PFSK-1 (cell line): ENCODE measurements around the gene BLVRB.

Source experiments
- FOXP2 ChIP-seq: optimal IDR thresholded peaks from 2 replicates; pipeline ENCODE3; 2011; ENCODE audit warnings: borderline replicate concordance, control low read depth, inconsistent platforms; ENCODE audit not compliant: insufficient read depth; ENCODE audit errors: extremely low read length, extremely low read depth
- POLR2AphosphoS5 ChIP-seq: IDR thresholded peaks from 2 replicates; pipeline ENCODE4 v1.6.1; 2012; ENCODE audit warnings: low read depth, mild to moderate bottlenecking, control low read depth, low read length, moderate library complexity
- SIN3A ChIP-seq: IDR thresholded peaks from 2 replicates; pipeline ENCODE4 v1.6.1; 2012; ENCODE audit warnings: mild to moderate bottlenecking, low read length, moderate library complexity, borderline replicate concordance; ENCODE audit not compliant: insufficient read depth
- TAF1 ChIP-seq: IDR thresholded peaks from 2 replicates; pipeline ENCODE4 v1.6.1; 2012; ENCODE audit warnings: low read length, control low read depth, borderline replicate concordance; ENCODE audit not compliant: insufficient read depth
- TF ChIP-seq, protein P1 (sequence below), 2 experiments: IDR thresholded peaks; 2 replicates each; pipeline versions ENCODE4 v1.6.1 to v1.8.0; 2011 to 2012; ENCODE audit warnings: low read depth in 2 of 2, low read length in 2 of 2, control low read depth in 1 of 2, inconsistent platforms in 1 of 2, mild to moderate bottlenecking in 1 of 2, moderate library complexity in 1 of 2; ENCODE audit not compliant: insufficient read depth in 1 of 2

DNA sequence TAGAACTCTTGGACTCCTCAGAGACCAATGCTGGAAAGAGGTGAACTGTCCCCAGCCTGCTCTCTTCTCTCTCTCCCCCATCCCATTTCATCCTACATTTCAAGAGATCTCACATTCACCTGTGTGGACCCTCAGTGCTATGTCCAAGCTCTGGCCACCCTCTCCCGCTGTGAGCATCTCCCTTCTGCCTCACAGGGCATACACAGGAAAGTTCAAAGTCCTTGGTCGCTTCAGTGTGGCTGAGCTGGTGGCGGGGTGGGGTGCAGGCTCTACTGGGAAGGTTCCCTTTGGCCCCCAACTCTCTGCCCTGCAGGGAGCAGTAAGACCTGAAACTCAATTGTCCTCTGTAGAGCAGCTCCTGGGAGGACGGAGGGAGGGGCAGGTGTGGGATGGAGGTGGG lies 28.2 kb upstream of the BLVRB start:
- no peak for TF ChIP-seq POLR2AphosphoS5
- TF ChIP-seq TAF1: no peak
- TF ChIP-seq SIN3A: no peak
- TF ChIP-seq, protein P1, sequence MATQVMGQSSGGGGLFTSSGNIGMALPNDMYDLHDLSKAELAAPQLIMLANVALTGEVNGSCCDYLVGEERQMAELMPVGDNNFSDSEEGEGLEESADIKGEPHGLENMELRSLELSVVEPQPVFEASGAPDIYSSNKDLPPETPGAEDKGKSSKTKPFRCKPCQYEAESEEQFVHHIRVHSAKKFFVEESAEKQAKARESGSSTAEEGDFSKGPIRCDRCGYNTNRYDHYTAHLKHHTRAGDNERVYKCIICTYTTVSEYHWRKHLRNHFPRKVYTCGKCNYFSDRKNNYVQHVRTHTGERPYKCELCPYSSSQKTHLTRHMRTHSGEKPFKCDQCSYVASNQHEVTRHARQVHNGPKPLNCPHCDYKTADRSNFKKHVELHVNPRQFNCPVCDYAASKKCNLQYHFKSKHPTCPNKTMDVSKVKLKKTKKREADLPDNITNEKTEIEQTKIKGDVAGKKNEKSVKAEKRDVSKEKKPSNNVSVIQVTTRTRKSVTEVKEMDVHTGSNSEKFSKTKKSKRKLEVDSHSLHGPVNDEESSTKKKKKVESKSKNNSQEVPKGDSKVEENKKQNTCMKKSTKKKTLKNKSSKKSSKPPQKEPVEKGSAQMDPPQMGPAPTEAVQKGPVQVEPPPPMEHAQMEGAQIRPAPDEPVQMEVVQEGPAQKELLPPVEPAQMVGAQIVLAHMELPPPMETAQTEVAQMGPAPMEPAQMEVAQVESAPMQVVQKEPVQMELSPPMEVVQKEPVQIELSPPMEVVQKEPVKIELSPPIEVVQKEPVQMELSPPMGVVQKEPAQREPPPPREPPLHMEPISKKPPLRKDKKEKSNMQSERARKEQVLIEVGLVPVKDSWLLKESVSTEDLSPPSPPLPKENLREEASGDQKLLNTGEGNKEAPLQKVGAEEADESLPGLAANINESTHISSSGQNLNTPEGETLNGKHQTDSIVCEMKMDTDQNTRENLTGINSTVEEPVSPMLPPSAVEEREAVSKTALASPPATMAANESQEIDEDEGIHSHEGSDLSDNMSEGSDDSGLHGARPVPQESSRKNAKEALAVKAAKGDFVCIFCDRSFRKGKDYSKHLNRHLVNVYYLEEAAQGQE (IDR thresholded peaks at IDR 0.05; ENCODE audit: insufficient read depth in 1 of 2, low read depth in 2 of 2, low read length in 2 of 2): no peak
- TF ChIP-seq FOXP2: no peak
